ENCODE measurements around the gene UNK. TPM values are rescaled to one million over a fixed set of nuclear protein-coding genes. Genes with fewer than 3 reads are reported as not detected.

Gene UNK
- total and polyA plus RNA-seq, 2 of the 13 experiments (the other 11 are each of a cell fraction or from before 2014, with no cell fraction given) = 31.6 to 33.0 TPM

DNA sequence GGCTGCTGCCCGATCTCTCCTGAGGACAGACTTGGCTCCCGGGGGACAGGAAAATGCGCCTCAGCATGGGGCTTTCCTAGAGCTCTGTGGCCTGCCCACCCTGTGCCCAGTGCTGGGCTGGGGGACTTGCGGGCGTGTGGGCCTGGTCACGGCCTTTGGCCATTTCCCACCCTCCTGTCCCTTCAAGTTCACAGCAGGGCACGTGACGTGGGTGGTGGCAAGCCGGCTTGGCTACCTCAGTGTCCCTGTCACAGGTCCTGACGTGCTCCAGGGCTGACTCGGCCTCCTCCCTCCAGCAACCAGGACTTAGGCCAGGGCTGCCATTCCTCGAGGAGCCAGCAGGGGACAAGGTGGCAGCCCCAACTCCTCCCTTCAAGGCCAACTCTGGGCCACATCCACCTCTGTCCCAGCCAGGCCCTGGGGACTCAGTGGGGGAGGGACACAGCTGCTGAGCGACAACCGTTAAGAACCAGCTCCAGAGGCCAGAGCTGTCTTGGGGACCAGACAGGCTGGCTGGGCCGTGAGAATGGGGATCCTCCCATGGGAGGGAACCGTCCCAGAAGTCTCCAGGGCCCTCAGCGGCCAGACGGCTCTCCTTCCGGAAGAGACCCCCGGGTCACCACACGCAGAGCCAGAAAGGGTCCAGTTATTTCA is 60.6 kb downstream of the UNK start (continued):
- TF ChIP-seq, protein P1, sequence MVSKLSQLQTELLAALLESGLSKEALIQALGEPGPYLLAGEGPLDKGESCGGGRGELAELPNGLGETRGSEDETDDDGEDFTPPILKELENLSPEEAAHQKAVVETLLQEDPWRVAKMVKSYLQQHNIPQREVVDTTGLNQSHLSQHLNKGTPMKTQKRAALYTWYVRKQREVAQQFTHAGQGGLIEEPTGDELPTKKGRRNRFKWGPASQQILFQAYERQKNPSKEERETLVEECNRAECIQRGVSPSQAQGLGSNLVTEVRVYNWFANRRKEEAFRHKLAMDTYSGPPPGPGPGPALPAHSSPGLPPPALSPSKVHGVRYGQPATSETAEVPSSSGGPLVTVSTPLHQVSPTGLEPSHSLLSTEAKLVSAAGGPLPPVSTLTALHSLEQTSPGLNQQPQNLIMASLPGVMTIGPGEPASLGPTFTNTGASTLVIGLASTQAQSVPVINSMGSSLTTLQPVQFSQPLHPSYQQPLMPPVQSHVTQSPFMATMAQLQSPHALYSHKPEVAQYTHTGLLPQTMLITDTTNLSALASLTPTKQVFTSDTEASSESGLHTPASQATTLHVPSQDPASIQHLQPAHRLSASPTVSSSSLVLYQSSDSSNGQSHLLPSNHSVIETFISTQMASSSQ (IDR thresholded peaks at IDR 0.05; ENCODE audit: low read depth) = no peak
- TF ChIP-seq, protein P1 (CRISPR knock-in tag; IDR thresholded peaks at IDR 0.05; ENCODE audit: borderline replicate concordance) = peak; percentile 56; the same call in 1 of the 2 replicates
- TF ChIP-seq ZNF709 (CRISPR knock-in tag; IDR thresholded peaks at IDR 0.05) (no peak), ZNF713 (CRISPR knock-in tag; IDR thresholded peaks at IDR 0.05) (no peak), ZFP1 (CRISPR knock-in tag; IDR thresholded peaks at IDR 0.05) (0 out of 2 replicates have a peak, but pooled peaks have one; percentile 16), ZNF737 (CRISPR knock-in tag; IDR thresholded peaks at IDR 0.05; ENCODE audit: borderline replicate concordance) (no peak), ZNF335 (CRISPR knock-in tag; IDR thresholded peaks at IDR 0.05) (peak; percentile 25), FOXA1 (IDR thresholded peaks at IDR 0.05) (no peak), FOXA1 (CRISPR knock-in tag; IDR thresholded peaks at IDR 0.05) (no peak), SPEN (CRISPR knock-in tag; IDR thresholded peaks at IDR 0.05; ENCODE audit: low read depth) (peak; percentile 82; the same call in 1 of the 2 replicates), ZNF44 (CRISPR knock-in tag; IDR thresholded peaks at IDR 0.05) (no peak), NCOA5 (CRISPR knock-in tag; IDR thresholded peaks at IDR 0.05) (no peak), ZFY (CRISPR knock-in tag; IDR thresholded peaks at IDR 0.05) (peak; percentile 79; the same call in 1 of the 2 replicates), ZBTB3 (CRISPR knock-in tag; IDR thresholded peaks at IDR 0.05; ENCODE audit: borderline replicate concordance, low read depth) (no peak), BRCA1 (CRISPR knock-in tag; IDR thresholded peaks at IDR 0.05) (no peak), ZNF343 (CRISPR knock-in tag; IDR thresholded peaks at IDR 0.05) (no peak), ZIK1 (CRISPR knock-in tag; IDR thresholded peaks at IDR 0.05; ENCODE audit: borderline replicate concordance, low read depth) (no peak; the same call in 1 of the 2 replicates), PAF1 (CRISPR knock-in tag; IDR thresholded peaks at IDR 0.05) (peak; percentile 89), ONECUT2 (CRISPR knock-in tag; IDR thresholded peaks at IDR 0.05) (no peak)
- TF ChIP-seq, protein P2, sequence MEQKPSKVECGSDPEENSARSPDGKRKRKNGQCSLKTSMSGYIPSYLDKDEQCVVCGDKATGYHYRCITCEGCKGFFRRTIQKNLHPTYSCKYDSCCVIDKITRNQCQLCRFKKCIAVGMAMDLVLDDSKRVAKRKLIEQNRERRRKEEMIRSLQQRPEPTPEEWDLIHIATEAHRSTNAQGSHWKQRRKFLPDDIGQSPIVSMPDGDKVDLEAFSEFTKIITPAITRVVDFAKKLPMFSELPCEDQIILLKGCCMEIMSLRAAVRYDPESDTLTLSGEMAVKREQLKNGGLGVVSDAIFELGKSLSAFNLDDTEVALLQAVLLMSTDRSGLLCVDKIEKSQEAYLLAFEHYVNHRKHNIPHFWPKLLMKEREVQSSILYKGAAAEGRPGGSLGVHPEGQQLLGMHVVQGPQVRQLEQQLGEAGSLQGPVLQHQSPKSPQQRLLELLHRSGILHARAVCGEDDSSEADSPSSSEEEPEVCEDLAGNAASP (CRISPR knock-in tag; IDR thresholded peaks at IDR 0.05; ENCODE audit: borderline replicate concordance) = 0 out of 2 replicates have a peak, but pooled peaks have one; percentile 7
- TF ChIP-seq, protein P3, sequence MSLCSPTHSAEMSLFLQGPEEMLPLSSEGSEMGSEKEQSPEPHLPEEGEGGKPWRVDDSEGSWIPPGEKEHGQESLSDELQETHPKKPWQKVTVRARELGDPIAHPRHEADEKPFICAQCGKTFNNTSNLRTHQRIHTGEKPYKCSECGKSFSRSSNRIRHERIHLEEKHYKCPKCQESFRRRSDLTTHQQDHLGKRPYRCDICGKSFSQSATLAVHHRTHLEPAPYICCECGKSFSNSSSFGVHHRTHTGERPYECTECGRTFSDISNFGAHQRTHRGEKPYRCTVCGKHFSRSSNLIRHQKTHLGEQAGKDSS (CRISPR knock-in tag; IDR thresholded peaks at IDR 0.05; ENCODE audit: borderline replicate concordance, low read depth) = peak; percentile 86; the same call in 1 of the 2 replicates
- TF ChIP-seq, protein P4, sequence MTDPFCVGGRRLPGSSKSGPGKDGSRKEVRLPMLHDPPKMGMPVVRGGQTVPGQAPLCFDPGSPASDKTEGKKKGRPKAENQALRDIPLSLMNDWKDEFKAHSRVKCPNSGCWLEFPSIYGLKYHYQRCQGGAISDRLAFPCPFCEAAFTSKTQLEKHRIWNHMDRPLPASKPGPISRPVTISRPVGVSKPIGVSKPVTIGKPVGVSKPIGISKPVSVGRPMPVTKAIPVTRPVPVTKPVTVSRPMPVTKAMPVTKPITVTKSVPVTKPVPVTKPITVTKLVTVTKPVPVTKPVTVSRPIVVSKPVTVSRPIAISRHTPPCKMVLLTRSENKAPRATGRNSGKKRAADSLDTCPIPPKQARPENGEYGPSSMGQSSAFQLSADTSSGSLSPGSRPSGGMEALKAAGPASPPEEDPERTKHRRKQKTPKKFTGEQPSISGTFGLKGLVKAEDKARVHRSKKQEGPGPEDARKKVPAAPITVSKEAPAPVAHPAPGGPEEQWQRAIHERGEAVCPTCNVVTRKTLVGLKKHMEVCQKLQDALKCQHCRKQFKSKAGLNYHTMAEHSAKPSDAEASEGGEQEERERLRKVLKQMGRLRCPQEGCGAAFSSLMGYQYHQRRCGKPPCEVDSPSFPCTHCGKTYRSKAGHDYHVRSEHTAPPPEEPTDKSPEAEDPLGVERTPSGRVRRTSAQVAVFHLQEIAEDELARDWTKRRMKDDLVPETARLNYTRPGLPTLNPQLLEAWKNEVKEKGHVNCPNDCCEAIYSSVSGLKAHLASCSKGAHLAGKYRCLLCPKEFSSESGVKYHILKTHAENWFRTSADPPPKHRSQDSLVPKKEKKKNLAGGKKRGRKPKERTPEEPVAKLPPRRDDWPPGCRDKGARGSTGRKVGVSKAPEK (CRISPR knock-in tag; IDR thresholded peaks at IDR 0.05; ENCODE audit: borderline replicate concordance) = peak; percentile 50; the same call in 1 of the 2 replicates

Data from HepG2 (cell line).